HepG2 (cell line): ENCODE data around the gene OSBPL3. TPM values are rescaled to one million over a fixed set of nuclear protein-coding genes. Genes with fewer than 3 reads are reported as not detected.

Experiments
- ATAC-seq: fragments of 200-7000 bp; cut with Tn5 transposase; 3 replicates; pipeline ENCODE4 v1.9.1; 2020; ENCODE audit warnings: mild to moderate bottlenecking, moderate library complexity
- BruUV-seq: library from RNA; stranded (reverse); fragments of 400-500 nt; replicated peaks from 2 replicates; lab custom pipeline; 2021; lab: Mats Ljungman, UMichigan
- CTCF ChIA-PET: fragments of 300-600 bp; formaldehyde crosslinking; extraction: SDS; loops from one replicate; lab custom pipeline; 2021; ENCODE audit warnings: low total read pairs, inconsistent platforms, low intra/inter-chr PET ratio; lab: Yijun Ruan, JAX
- POLR2A ChIA-PET: fragments of 350-600 bp; sonication (Branson Sonifier 250); formaldehyde crosslinking; loops from one replicate; lab custom pipeline; 2020; ENCODE audit warnings: antibody characterized with exemption, inconsistent platforms; lab: Yijun Ruan, JAX
- DNase-seq: peaks from one replicate; pipeline ENCODE4 v3.0.0-alpha.2; 2015; ENCODE audit warnings: low spot score
- FAIRE-seq: peaks from 3 replicates; lab custom pipeline; 2011; peaks lifted over from hg19 to GRCh38; lab: Jason Lieb, UNC
- H2AFZ ChIP-seq: one replicate; pipeline ENCODE4 v1.6.1; 2011; ENCODE audit warnings: low read length, inconsistent platforms
- H3K27ac ChIP-seq: fragments of 300-600 bp; 3 replicates; pipeline ENCODE4 v1.8.0; 2011; ENCODE audit warnings: mixed run types, mild to moderate bottlenecking, mixed read lengths, low read length, inconsistent platforms; ENCODE audit not compliant: insufficient read depth; ENCODE audit errors: extremely low read length
- H3K27me3 ChIP-seq, 2 experiments: fragments of 200-600 bp in 1 of 2; 2 replicates in 1 of 2; 3 replicates in 1 of 2; pipeline versions ENCODE4 v1.6.0 to v1.8.0; 2011; ENCODE audit warnings: low read length in 2 of 2, mild to moderate bottlenecking in 2 of 2, moderate library complexity in 2 of 2, inconsistent platforms in 1 of 2; ENCODE audit not compliant: insufficient read depth in 2 of 2, control insufficient read depth in 1 of 2
- H3K36me3 ChIP-seq, 2 experiments: fragments of 200-600 bp in 1 of 2; replicated peaks in 1 of 2; 2 replicates in 1 of 2; 3 replicates in 1 of 2; pipeline versions ENCODE4 v1.5.1 to v1.8.0; 2011; ENCODE audit warnings: low read length in 2 of 2, inconsistent platforms in 1 of 2; ENCODE audit not compliant: insufficient read depth in 2 of 2, control insufficient read depth in 1 of 2
- H3K4me1 ChIP-seq: 2 replicates; pipeline ENCODE4 v1.5.1; 2012; ENCODE audit warnings: low read length, inconsistent platforms; ENCODE audit not compliant: insufficient read depth
- H3K4me2 ChIP-seq: 2 replicates; pipeline ENCODE4 v1.6.0; 2011; ENCODE audit warnings: low read depth, low read length, inconsistent platforms
- H3K4me3 ChIP-seq, 3 experiments: fragments of 200-600 bp in 1 of 3; sonication (generic), shearing (Covaris generic) in 1 of 3; replicated peaks in 1 of 3; 2 replicates each; pipeline ENCODE4 v1.5.1; 2011 to 2016; ENCODE audit warnings: low read length in 3 of 3, inconsistent platforms in 2 of 3, low read depth in 2 of 3, mild to moderate bottlenecking in 2 of 3, control low read depth in 1 of 3, mixed read lengths in 1 of 3; ENCODE audit not compliant: insufficient read depth in 1 of 3
- H3K79me2 ChIP-seq: one replicate; pipeline ENCODE4 v1.6.1; 2011; ENCODE audit warnings: low read length, inconsistent platforms; ENCODE audit not compliant: insufficient read depth
- H3K9ac ChIP-seq: 2 replicates; pipeline ENCODE4 v1.6.0; 2011; ENCODE audit warnings: mild to moderate bottlenecking, low read depth, low read length, inconsistent platforms; ENCODE audit not compliant: insufficient read depth
- H3K9me3 ChIP-seq: 2 replicates; pipeline ENCODE4 v1.5.1; 2012; ENCODE audit warnings: mild to moderate bottlenecking, low read length
- H4K20me1 ChIP-seq: 2 replicates; pipeline ENCODE4 v1.6.0; 2011; ENCODE audit warnings: inconsistent platforms, mild to moderate bottlenecking, low read length, moderate library complexity; ENCODE audit not compliant: insufficient read depth
- DRAP1 ChIP-seq: IDR thresholded peaks from 2 replicates; pipeline ENCODE4 v1.6.1; 2016; ENCODE audit warnings: missing genetic modification reagents, missing compliant biosample characterization
- GATA4 ChIP-seq: sonication (generic); IDR thresholded peaks from 2 replicates; pipeline ENCODE4 v1.6.1; 2016; ENCODE audit warnings: antibody characterized with exemption, low read depth, borderline replicate concordance
- HOXA3 ChIP-seq: sonication (generic); formaldehyde crosslinking; IDR thresholded peaks from 2 replicates; pipeline ENCODE4 v1.5.0; 2020; ENCODE audit warnings: missing genetic modification reagents
- IKZF1 ChIP-seq: fragments of 450-650 bp; IDR thresholded peaks from 2 replicates; pipeline ENCODE4 v1.7.1; 2016
- ISL2 ChIP-seq: sonication (generic); formaldehyde crosslinking; IDR thresholded peaks from 2 replicates; pipeline ENCODE4 v1.5.0; 2020; ENCODE audit warnings: missing genetic modification reagents
- NR2F6 ChIP-seq, 2 experiments: IDR thresholded peaks; 2 replicates each; pipeline ENCODE4 v1.6.1; 2016; ENCODE audit warnings: antibody characterized with exemption in 1 of 2, mild to moderate bottlenecking in 1 of 2
- PAX8 ChIP-seq: sonication (generic); formaldehyde crosslinking; IDR thresholded peaks from 2 replicates; pipeline ENCODE4 v1.8.0; 2022; ENCODE audit warnings: mild to moderate bottlenecking, missing genetic modification reagents, borderline replicate concordance
- PRDM15 ChIP-seq: sonication (generic); formaldehyde crosslinking; IDR thresholded peaks from 2 replicates; pipeline ENCODE4 v1.4.0; 2020; ENCODE audit warnings: missing genetic modification reagents
- PRMT3 ChIP-seq: sonication (generic); formaldehyde crosslinking; IDR thresholded peaks from 2 replicates; pipeline ENCODE4 v1.8.1; 2022; ENCODE audit warnings: low read depth, mild to moderate bottlenecking, moderate library complexity, missing genetic modification reagents, borderline replicate concordance
- SRF ChIP-seq: IDR thresholded peaks from 2 replicates; pipeline ENCODE4 v1.6.1; 2011; ENCODE audit warnings: mild to moderate bottlenecking, low read depth, low read length, moderate library complexity
- WGBS: methylation state at CpG from one replicate; pipeline ENCODE4 v1.1.6; 2017; ENCODE audit warnings: low lambda C conversion rate; 5-methylcytosine and 5-hydroxymethylcytosine counted together
- in situ Hi-C: cut with HindIII; loops from 2 replicates; pipeline ENCODE4 v1.10.0; 2017; ENCODE audit warnings: low pct_unique_long_range_greater_than_20kb; ENCODE audit not compliant: extremely low pct_ligation_motif_present
- intact Hi-C: fragments of 100-400 bp; cut with micrococcal nuclease; formaldehyde crosslinking; loops from one replicate; pipeline ENCODE4 v1.10.0; 2022; ENCODE audit not compliant: unreplicated experiment
- polyA plus RNA-seq, 8 experiments: library from polyadenylated mRNA; depleted of rRNA in 3 of 8; stranded (reverse) in 7 of 8; unstranded in 1 of 8; fragments of >200 nt; fragmentation: Illumina TruSeq in 4 of 8; extraction: Trizol in 4 of 8; gene quantifications; 2 replicates each; pipeline versions ENCODE4 v1.2.1 to v1.2.3, GENCODE V29; 2011 to 2016; ENCODE audit warnings: low read depth in 4 of 8, missing spikeins in 1 of 8, mixed read lengths in 1 of 8; ENCODE audit not compliant: insufficient read depth in 1 of 8
- total RNA-seq, 5 experiments: library from RNA; depleted of rRNA; stranded (reverse); fragments of >200 nt; fragmentation: Illumina TruSeq; extraction: Trizol; gene quantifications; 2 replicates each; pipeline ENCODE4 v1.2.3, GENCODE V29; 2016; ENCODE audit warnings: low read depth in 1 of 5

Gene OSBPL3
- total and polyA plus RNA-seq, 2 of the 13 experiments (the other 11 are each of a cell fraction or from before 2014, with no cell fraction given), result 8.8 to 28.9 TPM

GRCh38 chr7:24797270-24797669 is 182.7 kb downstream of the OSBPL3 start:
- WGBS, result 95% methylated on average over 4 of the region's 4 CpGs
- Histone ChIP-seq H3K4me3 (no peak overlapping the region), H3K27ac (no peak overlapping the region), H3K36me3 (0 out of 5 replicates have a peak, but pooled peaks cover 0 to 6% of the 10 kb centered on the region in 2 experiments), H3K4me2 (no peak overlapping the region), H3K79me2 (no peaks in the 10 kb centered on the region), H4K20me1 (no peaks in the 10 kb centered on the region), H3K9me3 (no peaks in the 10 kb centered on the region), H2AFZ (no peak overlapping the region), H3K9ac (no peak overlapping the region), H3K4me1 (peaks cover 23% of the 10 kb centered on the region), H3K27me3 (no peaks in the 10 kb centered on the region)
- ChIA-PET CTCF (no interaction called here), POLR2A (no interaction called here)
- no peak for FAIRE-seq
- no peak for ATAC-seq
- in situ Hi-C loops (no loop called here), intact Hi-C loops (no loop called here)
- TF ChIP-seq SRF (no peak), GATA4 (no peak), PAX8 (CRISPR knock-in tag) (no peak), IKZF1 (no peak), ISL2 (no peak), PRMT3 (no peak), NR2F6 (IDR thresholded peaks at IDR 0.05) (no peak), NR2F6 (CRISPR knock-in tag; IDR thresholded peaks at IDR 0.05) (no peak), PRDM15 (CRISPR knock-in tag) (no peak), HOXA3 (CRISPR knock-in tag) (no peak), DRAP1 (CRISPR knock-in tag) (no peak)
- DNase-seq, result no peak
- BruUV-seq, result no TSS peak
